ENCODE measurements around the gene FAM171A1.
A peak's percentile ranks its signal among the peaks of the same experiment; 100 is the strongest.

FAM171A1 gene

DNA sequence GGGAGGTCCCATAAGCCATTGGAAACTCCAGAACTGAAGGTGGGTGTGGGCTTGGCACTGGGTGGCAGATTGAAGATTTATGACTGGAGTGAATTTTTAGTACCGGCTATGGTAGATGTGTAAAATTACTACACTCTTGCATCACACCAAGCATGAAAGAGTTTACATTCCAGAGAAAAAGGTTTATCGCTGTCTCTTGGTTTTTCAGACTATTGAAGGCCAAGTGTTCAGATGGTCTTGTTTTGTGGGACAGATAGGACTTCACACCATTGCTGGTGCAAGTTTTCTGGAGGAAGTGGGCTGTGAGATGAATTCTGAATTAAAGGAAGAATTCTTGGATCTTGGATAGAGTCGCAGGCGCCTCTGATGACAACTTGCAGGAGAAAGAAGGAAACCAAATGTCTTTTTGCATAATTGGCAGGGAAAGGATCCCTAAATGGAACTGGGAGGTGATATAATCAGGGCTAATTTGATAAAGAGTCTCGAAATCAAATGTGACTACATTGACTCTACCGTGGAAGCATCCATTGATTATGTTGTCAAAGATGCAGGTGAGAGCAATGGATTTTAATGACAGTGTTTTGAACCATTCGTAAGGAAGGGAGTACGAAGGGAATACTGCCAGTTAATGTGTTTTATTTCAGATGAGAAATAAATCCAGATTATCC, 188.4 kb downstream of the FAM171A1 start:
- DNase-seq (ENCODE audit: extremely low read depth in 1 of 2, low read depth in 1 of 2) = no peak

DNA sequence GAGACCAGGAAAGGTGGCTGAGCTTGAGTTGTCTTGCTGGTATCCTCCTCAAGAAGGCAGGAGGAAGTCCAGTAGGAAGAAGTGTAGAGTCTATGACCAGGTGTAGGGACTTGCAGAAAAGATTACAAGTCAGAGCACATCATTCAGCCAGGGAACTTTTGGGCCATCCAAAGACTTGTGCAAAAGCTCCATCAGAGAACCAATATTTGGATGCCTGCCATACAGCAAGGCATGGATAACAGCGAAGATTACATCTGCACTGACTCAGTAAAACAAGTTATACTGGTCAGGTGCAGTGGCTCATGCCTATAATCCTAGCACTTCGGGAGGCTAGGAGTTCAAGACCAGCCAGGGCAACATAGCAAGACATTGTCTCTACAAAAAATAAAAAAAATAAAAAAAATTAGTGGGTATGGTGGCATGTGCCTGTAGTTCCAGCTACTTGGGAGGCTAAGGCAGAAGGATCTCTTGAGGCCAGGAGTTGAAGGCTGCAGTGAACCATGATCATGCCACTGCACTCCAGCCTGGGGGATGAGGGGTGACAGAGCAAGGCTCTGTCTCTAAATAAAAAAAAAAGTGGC, 189.4 kb downstream of the FAM171A1 start:
- DNase-seq (ENCODE audit: extremely low read depth in 1 of 2, low read depth in 1 of 2) = no peak

DNA sequence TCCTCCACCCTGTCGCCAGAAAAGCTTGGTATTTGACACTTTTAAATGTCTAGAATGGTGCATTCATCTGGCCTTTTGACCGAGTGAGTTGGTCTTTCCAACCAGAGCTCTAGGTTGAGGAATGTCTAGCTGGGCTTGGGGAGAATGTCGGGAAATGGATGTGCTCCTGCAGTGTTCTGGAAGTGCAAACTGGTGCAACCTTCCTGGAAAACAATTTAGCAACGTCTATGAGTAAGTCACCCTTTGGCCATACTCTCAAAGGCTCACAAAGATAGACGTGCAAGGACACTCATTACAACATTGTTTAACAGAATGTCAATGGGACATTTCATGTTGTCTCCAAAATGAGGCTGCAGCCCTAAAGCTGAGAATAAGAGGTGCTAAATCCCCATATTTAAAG, 190.4 kb downstream of the FAM171A1 start:
- no peak for DNase-seq (ENCODE audit: extremely low read depth in 1 of 2, low read depth in 1 of 2)

DNA sequence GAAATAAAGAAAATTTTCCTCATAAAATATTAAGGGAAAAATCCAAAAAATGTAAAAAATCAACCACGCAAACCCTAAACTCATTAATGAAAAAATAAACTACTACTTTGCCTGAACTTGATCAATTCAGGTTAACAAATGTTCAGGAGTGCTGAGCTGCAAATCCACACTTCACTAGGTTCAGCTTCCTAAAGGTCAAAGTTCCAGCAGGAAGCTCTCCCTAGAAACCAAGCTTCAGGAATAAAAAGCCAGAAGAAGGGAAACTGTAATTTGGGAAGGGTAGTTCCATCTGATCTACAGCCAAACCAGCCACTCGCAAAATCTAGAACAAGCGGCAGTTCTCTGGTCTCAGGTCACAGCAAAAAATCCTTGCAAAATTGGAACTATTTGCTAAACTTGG, 194.8 kb downstream of the FAM171A1 start:
- DNase-seq (ENCODE audit: extremely low read depth in 1 of 2, low read depth in 1 of 2) = no peak

DNA sequence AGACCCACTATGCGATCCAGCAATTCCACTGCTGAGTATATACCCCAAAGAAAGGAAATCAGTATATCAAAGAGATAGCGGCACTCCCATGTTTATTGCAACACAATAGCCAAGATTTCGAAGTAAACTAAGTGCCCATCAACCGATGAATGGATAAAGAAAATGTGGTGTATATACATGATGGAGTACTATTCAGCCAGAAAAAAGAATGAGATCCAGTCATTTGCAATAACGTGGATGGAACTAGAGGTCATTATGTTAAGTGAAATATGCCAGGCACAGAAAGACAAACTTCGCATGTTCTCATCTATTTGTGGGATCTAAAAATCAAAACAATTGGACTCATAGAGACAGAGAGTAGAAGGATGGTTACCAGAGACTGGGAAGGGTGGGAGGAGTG, 195.5 kb downstream of the FAM171A1 start:
- no peak for DNase-seq (ENCODE audit: extremely low read depth in 1 of 2, low read depth in 1 of 2)

DNA sequence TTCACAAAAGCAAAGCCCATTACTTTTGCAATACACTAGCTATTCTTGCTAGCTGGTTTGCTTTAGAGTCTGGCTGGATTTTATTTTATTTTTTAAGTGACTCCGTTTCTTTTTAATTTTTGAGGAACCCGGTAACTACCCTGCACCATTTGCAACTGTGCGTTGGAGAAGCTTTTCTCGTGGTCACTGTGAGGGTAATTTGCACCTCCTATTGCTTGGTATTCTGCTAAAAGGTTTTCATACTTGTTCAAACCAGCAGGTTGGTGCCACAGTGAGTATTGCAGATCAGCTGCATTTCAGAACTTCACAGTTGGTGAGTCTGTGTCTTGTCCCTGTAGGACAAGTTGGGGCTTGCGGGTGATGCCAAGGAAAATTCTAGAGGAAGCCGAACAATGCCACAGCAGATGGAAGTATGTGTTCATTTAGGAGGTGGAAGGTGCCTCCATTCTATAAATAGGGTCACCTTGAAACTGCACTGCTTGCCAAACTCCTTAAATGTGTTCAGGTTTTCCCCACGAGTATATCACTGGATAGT, 198.7 kb downstream of the FAM171A1 start:
- no peak for DNase-seq (ENCODE audit: extremely low read depth in 1 of 2, low read depth in 1 of 2)

DNA sequence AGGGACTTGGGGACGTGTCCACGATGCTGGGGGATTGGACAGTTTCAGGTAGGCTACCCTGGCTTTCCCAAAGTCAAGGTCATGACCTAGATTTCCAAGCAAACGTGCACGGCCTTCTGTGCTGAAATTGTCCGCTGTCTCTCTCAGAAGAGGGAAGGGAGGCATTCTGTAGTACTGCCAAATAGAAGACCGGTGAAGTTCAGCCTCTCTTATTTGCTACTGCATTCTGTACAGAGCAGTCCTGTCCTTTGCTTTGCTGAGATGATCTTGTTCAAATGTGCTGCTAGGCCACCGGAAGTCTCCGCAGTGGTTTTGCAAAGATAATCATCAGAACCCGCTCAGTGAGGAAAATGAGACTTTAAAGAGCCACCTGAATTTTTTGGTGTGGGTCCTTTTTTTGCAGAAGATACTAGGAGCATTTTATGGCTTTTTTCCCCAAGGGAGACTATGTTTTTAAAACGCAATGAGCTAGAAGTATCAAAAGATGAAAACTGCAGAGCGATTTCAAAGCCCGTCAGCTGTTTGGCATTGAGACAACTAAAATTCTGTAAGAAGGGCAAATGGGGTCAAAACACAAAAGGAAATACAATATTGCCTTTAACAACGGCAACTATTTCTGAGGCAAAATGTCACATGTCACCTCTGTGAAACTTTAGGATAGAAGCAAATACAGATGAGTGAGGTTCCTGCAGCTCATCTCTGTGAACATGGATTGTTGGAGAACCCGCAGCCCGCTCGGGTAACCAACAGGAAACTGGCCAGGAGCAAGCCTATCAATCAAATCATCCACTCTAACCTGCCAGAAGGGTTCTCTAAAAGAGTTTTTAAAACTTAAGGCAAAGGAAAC, 201.3 kb downstream of the FAM171A1 start:
- DNase-seq (ENCODE audit: extremely low read depth in 1 of 2, low read depth in 1 of 2) = peak in 1 of 2 donors; percentile 23

DNA sequence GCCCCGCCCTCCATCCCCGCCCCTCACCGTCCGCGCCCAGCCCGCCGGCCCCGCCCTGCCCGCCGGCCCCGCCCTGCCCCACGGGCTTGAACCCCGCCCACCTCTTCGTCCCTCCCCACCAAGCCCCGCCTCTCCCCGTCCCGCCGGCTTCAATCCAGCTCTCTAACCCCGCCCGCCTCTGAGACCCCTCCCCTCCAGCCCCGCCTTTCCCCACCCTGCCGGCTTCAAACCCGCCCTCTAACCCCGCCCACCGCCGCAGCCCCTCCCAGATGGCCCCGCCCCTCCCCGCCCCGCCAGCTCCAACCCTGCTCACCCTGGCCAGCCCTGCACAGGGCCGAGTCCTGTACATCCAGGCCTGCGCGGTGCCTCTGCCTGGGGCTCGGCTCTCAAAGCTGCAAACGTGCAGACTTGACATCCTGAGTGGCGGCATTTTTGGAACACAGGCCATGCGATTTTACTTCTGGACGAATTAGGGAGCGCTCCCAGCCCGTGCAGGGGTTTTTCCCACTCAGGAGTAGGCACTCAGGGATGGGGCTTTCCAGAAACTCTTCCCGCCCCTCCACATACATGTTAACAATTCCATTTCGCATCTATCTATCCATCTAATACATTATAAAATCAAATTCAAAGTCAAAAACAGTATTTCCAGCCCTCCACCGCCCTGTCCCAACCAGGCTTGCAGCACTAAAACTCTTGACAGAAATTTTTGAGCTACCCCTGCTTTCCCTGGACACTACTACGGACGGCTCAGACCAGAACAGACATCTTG, 202.1 kb downstream of the FAM171A1 start:
- DNase-seq (ENCODE audit: extremely low read depth in 1 of 2, low read depth in 1 of 2) = peak; percentile 95 to 97

DNA sequence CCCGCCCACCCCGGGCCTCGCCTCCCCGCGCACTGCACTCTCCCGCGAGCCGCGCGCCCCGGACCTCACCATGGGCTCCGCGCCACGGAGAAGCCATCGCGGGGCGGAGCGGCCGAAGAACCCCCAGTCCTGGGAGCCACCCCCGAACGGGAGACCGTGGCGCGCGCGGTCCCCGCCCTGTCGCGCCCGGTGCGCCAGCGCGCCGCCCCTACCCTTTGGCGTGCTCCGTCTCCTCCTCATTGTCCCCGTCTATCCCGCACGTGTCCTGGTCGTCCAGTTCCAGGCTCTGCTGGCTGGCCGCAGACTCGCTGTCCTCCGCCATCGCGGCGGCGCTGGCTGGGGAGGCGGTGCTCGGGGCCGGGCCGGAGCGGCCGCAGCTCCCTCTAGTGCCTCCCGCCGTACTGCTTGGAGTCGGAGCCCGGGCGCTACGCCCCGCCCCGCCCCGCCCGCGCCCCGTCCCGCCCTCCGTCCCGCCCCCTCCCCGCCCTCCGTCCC, 202.8 kb downstream of the FAM171A1 start, which contains the start of gene NMT2:
Gene NMT2, minus strand, starts transcription at position 403 of the 495 bp plus-strand sequence. Its CDS starts 81 bp downstream, at position 322.
- DNase-seq (ENCODE audit: extremely low read depth in 1 of 2, low read depth in 1 of 2) = no peak

DNA sequence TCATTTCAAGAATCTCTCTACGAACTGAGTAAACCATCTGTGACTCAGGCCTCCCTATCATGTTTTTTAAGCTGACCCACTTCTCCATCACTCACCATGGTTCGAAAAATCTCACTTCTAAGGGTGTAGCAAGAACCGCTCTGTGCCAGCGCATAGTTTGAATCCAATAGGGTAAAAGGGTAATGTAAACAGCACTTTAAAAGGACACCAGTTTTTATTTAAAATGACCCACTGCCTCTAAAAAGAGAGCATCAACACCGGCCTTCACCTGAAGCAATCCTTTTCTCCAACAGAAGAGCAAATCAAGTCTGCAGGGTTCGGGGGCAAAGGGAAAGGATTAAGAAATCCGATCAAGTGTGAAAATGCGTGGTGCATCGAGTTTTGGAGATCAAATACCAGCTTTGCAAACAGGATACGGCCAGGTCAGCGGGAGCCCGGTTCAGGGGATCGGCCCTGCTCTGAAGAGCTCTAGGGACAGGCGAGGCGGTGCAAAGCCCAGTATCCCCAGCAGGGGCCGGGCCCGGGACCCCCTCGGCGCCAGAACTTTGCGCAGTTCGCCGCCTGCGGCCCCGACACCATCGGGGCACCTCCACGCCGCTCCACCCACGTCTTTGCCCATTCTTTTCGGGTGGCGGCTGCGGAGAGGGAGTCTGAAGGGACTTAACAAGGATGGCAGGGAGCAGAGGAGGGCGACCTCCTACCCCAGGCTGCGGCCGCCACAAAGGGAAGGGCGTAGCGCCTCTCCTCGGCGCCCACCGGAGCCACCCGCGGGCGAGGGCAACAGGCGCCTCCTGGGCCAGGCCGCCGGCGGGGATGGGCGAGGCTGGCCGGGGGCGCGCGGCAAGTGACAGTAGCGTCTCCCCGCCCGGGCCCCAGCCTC, 203.4 kb downstream of the FAM171A1 start:
- DNase-seq (ENCODE audit: extremely low read depth in 1 of 2, low read depth in 1 of 2) = peak in 1 of 2 donors; percentile 11

DNA sequence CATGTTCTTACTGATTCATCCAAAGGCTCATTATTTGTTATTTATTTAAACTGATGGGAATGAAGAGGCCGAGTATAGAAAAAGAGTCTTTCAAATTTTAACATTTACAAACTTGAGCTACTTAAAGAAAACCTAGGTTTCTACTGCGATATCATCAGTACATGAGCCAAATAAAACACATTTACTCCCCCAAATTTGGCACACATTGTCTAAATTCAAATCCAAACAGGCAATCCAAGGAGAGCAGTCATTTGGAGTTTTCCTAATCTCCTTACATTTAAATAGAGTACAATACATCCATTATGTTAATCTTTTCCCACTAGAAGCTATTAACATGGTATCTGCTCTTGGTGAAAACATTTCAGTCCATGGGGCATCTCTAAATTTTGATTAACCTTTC, 204.8 kb downstream of the FAM171A1 start:
- no peak for DNase-seq (ENCODE audit: extremely low read depth in 1 of 2, low read depth in 1 of 2)

DNA sequence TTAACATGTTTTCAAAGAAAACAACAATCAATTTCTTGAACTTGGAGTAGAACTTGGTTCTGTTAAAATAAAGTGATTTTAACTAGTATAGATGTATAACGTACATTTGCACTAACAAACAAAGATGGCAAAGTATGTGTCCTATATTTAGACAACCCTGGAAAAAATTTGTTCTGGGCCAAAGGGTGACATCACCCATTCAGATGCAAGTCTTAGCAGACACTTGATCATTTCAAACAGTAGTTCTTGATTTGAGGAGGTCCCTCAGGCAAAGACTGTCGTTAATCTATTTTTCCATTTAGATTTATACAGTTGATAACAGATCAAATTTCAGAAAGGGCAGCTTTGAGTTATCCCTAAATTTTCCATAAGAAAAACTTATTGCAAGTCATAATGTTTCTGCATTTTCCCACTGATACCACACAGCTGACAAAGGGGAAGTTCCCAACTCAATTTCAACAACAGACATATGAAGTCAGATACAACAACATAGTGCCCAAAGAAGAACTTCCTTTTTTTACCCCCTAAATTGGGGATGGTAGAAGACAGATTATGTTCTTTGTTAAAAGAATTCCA, 207.7 kb downstream of the FAM171A1 start:
- DNase-seq (ENCODE audit: extremely low read depth in 1 of 2, low read depth in 1 of 2) = no peak

All from activated CD8-positive, alpha-beta memory T cell treated with anti-CD3 and anti-CD28 coated beads for 1 hour (primary cell).